Liver (tissue), 3 donors: Measurements from ENCODE around the gene SLC36A4.

ENCODE experiments used
- EGR1 ChIP-seq, 2 donors: IDR thresholded peaks; 2 replicates each; pipeline ENCODE4 v1.6.1; 2016 to 2018; ENCODE audit warnings: antibody characterized with exemption in 2 of 2, low read depth in 2 of 2
- HNF4G ChIP-seq: IDR thresholded peaks from 2 replicates; pipeline ENCODE4 v1.6.1; 2016; ENCODE audit warnings: antibody characterized with exemption
- MAX ChIP-seq: IDR thresholded peaks from 2 replicates; pipeline ENCODE4 v1.6.1; 2016; ENCODE audit warnings: antibody characterized with exemption
- REST ChIP-seq: IDR thresholded peaks from 2 replicates; pipeline ENCODE4 v1.6.1; 2016; ENCODE audit warnings: antibody characterized with exemption, mild to moderate bottlenecking
- TAF1 ChIP-seq: conservative IDR thresholded peaks from 2 replicates; pipeline ENCODE4 v1.6.1; 2016; ENCODE audit warnings: antibody characterized with exemption, mild to moderate bottlenecking
- YY1 ChIP-seq: IDR thresholded peaks from 2 replicates; pipeline ENCODE4 v1.6.1; 2016; ENCODE audit warnings: antibody characterized with exemption, mild to moderate bottlenecking
- TF ChIP-seq, protein P1 (sequence below): fragments of 150-350 bp; IDR thresholded peaks from 2 replicates; pipeline ENCODE4 v1.5.1; 2017; ENCODE audit warnings: improper control_type of control experiment, low read depth, low read length; ENCODE audit not compliant: missing input control
- donor health status: healthy.
- donor health status: healthy.

DNA sequence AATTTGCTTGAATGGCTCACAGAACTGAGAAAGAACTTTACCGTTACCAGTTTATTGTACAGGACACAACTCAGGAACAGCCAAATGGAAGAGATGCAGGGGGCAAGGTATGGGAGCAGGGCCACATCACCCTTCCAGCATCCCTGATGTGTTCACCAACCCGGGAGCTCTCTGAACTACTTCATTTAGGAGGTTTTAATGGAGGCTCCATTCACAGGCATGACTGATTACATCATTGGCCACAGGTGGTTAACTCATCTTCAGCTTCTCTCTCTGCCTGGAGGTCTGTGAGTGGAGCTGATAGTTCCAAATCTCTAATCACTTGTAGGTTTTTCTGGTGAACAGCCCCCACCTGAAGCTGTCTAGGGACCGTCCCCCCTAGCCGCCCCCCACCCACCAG lies 83.5 kb downstream of the SLC36A4 start:
- TF ChIP-seq EGR1 (IDR thresholded peaks at IDR 0.05; ENCODE audit: low read depth in 2 of 2) (no peak), REST (no peak), HNF4G (no peak), MAX (no peak), YY1 (no peak), TAF1 (no peak)
- TF ChIP-seq, protein P1, sequence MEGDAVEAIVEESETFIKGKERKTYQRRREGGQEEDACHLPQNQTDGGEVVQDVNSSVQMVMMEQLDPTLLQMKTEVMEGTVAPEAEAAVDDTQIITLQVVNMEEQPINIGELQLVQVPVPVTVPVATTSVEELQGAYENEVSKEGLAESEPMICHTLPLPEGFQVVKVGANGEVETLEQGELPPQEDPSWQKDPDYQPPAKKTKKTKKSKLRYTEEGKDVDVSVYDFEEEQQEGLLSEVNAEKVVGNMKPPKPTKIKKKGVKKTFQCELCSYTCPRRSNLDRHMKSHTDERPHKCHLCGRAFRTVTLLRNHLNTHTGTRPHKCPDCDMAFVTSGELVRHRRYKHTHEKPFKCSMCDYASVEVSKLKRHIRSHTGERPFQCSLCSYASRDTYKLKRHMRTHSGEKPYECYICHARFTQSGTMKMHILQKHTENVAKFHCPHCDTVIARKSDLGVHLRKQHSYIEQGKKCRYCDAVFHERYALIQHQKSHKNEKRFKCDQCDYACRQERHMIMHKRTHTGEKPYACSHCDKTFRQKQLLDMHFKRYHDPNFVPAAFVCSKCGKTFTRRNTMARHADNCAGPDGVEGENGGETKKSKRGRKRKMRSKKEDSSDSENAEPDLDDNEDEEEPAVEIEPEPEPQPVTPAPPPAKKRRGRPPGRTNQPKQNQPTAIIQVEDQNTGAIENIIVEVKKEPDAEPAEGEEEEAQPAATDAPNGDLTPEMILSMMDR = no peak
